SK-N-SH (cell line): ENCODE results near the gene EIF2S2. TPM values are rescaled to one million over a fixed set of nuclear protein-coding genes. Genes with fewer than 3 reads are reported as not detected.

Source experiments
- CTCF ChIA-PET: fragments of 300-600, 350-600 bp; formaldehyde crosslinking; extraction: SDS; loops from one replicate; lab custom pipeline; 2021; lab: Yijun Ruan, JAX
- POLR2A ChIA-PET: fragments of 350-600 bp; sonication (Branson Sonifier 250); formaldehyde crosslinking; extraction: SDS; loops from one replicate; lab custom pipeline; 2020; ENCODE audit warnings: antibody characterized with exemption, inconsistent platforms; lab: Yijun Ruan, JAX
- DNase-seq: peaks from one replicate; pipeline ENCODE4 v3.0.0; 2012
- H2AFZ ChIP-seq: fragments of 200-600 bp; sonication (generic); 2 replicates; pipeline ENCODE4 v1.8.1; 2016; ENCODE audit warnings: antibody characterized with exemption, mild to moderate bottlenecking, low read depth
- H3F3A ChIP-seq: fragments of 200-600 bp; sonication (generic); replicated peaks from 2 replicates; pipeline ENCODE3; 2016; ENCODE audit warnings: antibody characterized with exemption, mild to moderate bottlenecking; ENCODE audit not compliant: insufficient read depth
- H3K27ac ChIP-seq, 2 experiments: fragments of 200-500 bp in 1 of 2; fragments of 200-600 bp in 1 of 2; sonication (Bioruptor generic) in 1 of 2; sonication (generic), shearing (Covaris generic) in 1 of 2; 2 replicates each; pipeline versions ENCODE4 v1.5.1 to v1.6.1; 2014 to 2016; ENCODE audit warnings: low read depth in 2 of 2, inconsistent platforms in 1 of 2, low read length in 1 of 2, mild to moderate bottlenecking in 1 of 2, mixed read lengths in 1 of 2
- H3K27me3 ChIP-seq: fragments of 200-600 bp; sonication (generic), shearing (Covaris generic); 2 replicates; pipeline ENCODE4 v1.6.1; 2016; ENCODE audit warnings: mixed run types; ENCODE audit not compliant: insufficient read depth
- H3K36me3 ChIP-seq, 2 experiments: fragments of 200-500 bp in 1 of 2; fragments of 200-600 bp in 1 of 2; sonication (Bioruptor generic) in 1 of 2; sonication (generic) in 1 of 2; replicated peaks in 1 of 2; 2 replicates each; pipeline versions ENCODE3 to v1.5.1; 2014 to 2016; ENCODE audit warnings: low read length in 1 of 2, mild to moderate bottlenecking in 1 of 2; ENCODE audit not compliant: insufficient read depth in 2 of 2, control insufficient read depth in 1 of 2
- H3K4me1 ChIP-seq, 2 experiments: fragments of 200-500 bp in 1 of 2; fragments of 200-600 bp in 1 of 2; sonication (Bioruptor generic) in 1 of 2; sonication (generic), shearing (Covaris generic) in 1 of 2; 2 replicates each; pipeline versions ENCODE4 v1.5.1 to v1.6.1; 2014 to 2016; ENCODE audit warnings: low read depth in 1 of 2, low read length in 1 of 2, mixed run types in 1 of 2; ENCODE audit not compliant: insufficient read depth in 2 of 2, control insufficient read depth in 1 of 2
- H3K4me2 ChIP-seq: fragments of 200-600 bp; sonication (generic), shearing (Covaris generic); 2 replicates; pipeline ENCODE4 v1.6.1; 2017; ENCODE audit warnings: mixed run types
- H3K4me3 ChIP-seq, 2 experiments: fragments of 200-500 bp in 1 of 2; fragments of 200-600 bp in 1 of 2; sonication (Bioruptor generic) in 1 of 2; sonication (generic), shearing (Covaris generic) in 1 of 2; 2 replicates each; pipeline versions ENCODE4 v1.5.1 to v1.8.1; 2014 to 2016; ENCODE audit warnings: low read depth in 2 of 2, inconsistent platforms in 1 of 2, low read length in 1 of 2, mild to moderate bottlenecking in 1 of 2, mixed read lengths in 1 of 2, moderate library complexity in 1 of 2
- H3K79me2 ChIP-seq: fragments of 200-600 bp; sonication (generic); 2 replicates; pipeline ENCODE4 v1.8.1; 2017; ENCODE audit warnings: mild to moderate bottlenecking; ENCODE audit not compliant: insufficient read depth
- H3K9ac ChIP-seq: fragments of 200-600 bp; sonication (generic); 2 replicates; pipeline ENCODE4 v1.6.1; 2017; ENCODE audit warnings: mixed run types
- H3K9me2 ChIP-seq: fragments of 200-600 bp; sonication (generic); 2 replicates; pipeline ENCODE4 v1.6.1; 2017; ENCODE audit warnings: mixed run types
- H3K9me3 ChIP-seq: fragments of 200-600 bp; sonication (generic); 2 replicates; pipeline ENCODE4 v1.6.1; 2017; ENCODE audit warnings: mixed run types, mild to moderate bottlenecking, moderate library complexity
- H4K20me1 ChIP-seq: fragments of 200-600 bp; sonication (generic); 2 replicates; pipeline ENCODE4 v1.6.1; 2017; ENCODE audit warnings: mild to moderate bottlenecking, mixed run types; ENCODE audit not compliant: insufficient read depth
- ELF1 ChIP-seq: IDR thresholded peaks from 2 replicates; pipeline ENCODE4 v1.4.0; 2012
- EP300 ChIP-seq, 2 experiments: IDR thresholded peaks; 2 replicates each; pipeline versions ENCODE4 v1.4.0 to v1.6.1; 2012; ENCODE audit warnings: borderline replicate concordance in 1 of 2, low read depth in 1 of 2, low read length in 1 of 2
- FOXJ3 ChIP-seq: sonication (generic); formaldehyde crosslinking; IDR thresholded peaks from 2 replicates; pipeline ENCODE4 v1.5.1; 2020; ENCODE audit warnings: mild to moderate bottlenecking, missing genetic modification reagents
- FOXM1 ChIP-seq: IDR thresholded peaks from 2 replicates; pipeline ENCODE4 v1.4.0; 2012; ENCODE audit warnings: low read depth, mild to moderate bottlenecking
- GATA2 ChIP-seq: sonication (generic); formaldehyde crosslinking; IDR thresholded peaks from 2 replicates; pipeline ENCODE4 v1.5.0; 2020; ENCODE audit warnings: mild to moderate bottlenecking, missing genetic modification reagents
- JUND ChIP-seq: IDR thresholded peaks from 2 replicates; pipeline ENCODE4 v1.4.0; 2012
- NFIC ChIP-seq: IDR thresholded peaks from 2 replicates; pipeline ENCODE4 v1.4.0; 2012; ENCODE audit warnings: borderline replicate concordance
- NRF1 ChIP-seq: IDR thresholded peaks from 2 replicates; pipeline ENCODE4 v1.6.1; 2012; ENCODE audit warnings: low read depth, mild to moderate bottlenecking, low read length
- POLR2AphosphoS5 ChIP-seq: IDR thresholded peaks from 2 replicates; pipeline ENCODE4 v1.6.1; 2012; ENCODE audit warnings: low read depth, low read length
- RAD21 ChIP-seq: IDR thresholded peaks from 2 replicates; pipeline ENCODE4 v1.6.1; 2012; ENCODE audit warnings: mild to moderate bottlenecking, low read length
- SMC3 ChIP-seq: IDR thresholded peaks from 2 replicates; pipeline ENCODE4 v1.6.1; 2012; ENCODE audit warnings: low read depth, low read length, improper control_type of control experiment
- WGBS: methylation state at CpG from one replicate; pipeline ENCODE4 v1.1.6; 2017; ENCODE audit warnings: low lambda C conversion rate; 5-methylcytosine and 5-hydroxymethylcytosine counted together
- polyA plus RNA-seq, 3 experiments: library from polyadenylated mRNA; depleted of rRNA; stranded (reverse); fragments of >200 nt; gene quantifications; 2 replicates each; pipeline ENCODE4 v1.2.3, GENCODE V29; 2012
- TF ChIP-seq, protein P1 (sequence below): IDR thresholded peaks from 2 replicates; pipeline ENCODE4 v1.4.0; 2012; ENCODE audit warnings: low read depth, borderline replicate concordance

The EIF2S2 gene
- polyA plus RNA-seq, 1 of the 3 experiments (the other 2 are of a cell fraction) = 50.7 TPM

- H3K79me2 ChIP-seq = peaks cover 61% of the 10 kb centered on the region
- TF ChIP-seq RAD21 (no peak), POLR2AphosphoS5 (no peak), ELF1 (no peak), NFIC (no peak), SMC3 (no peak), NRF1 (no peak), JUND (no peak), EP300 (IDR thresholded peaks at IDR 0.05; ENCODE audit: borderline replicate concordance in 1 of 2, low read depth in 1 of 2, low read length in 1 of 2) (no peak)
- TF ChIP-seq, protein P1, sequence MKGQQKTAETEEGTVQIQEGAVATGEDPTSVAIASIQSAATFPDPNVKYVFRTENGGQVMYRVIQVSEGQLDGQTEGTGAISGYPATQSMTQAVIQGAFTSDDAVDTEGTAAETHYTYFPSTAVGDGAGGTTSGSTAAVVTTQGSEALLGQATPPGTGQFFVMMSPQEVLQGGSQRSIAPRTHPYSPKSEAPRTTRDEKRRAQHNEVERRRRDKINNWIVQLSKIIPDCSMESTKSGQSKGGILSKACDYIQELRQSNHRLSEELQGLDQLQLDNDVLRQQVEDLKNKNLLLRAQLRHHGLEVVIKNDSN = no peak
- H3K9me2 ChIP-seq = no peaks in the 10 kb centered on the region
- ChIA-PET POLR2A (interaction anchor here (0.6 to 1.2 kb wide), 2 partner anchors 9 to 15 kb away, joined by 3 to 4 read pairs; partner anchors contain the start of gene EIF2S2), CTCF (interaction anchor here (1.0 to 2.0 kb wide), 4 partner anchors 12 to 305 kb away, joined by 3 to 6 read pairs (median 4); no protein-coding TSS in a partner anchor)
- H3K4me2 ChIP-seq = no peak overlapping the region
- H3K36me3 ChIP-seq = peaks cover 77 to 94% of the 10 kb centered on the region in 2 experiments
- H3K4me3 ChIP-seq = no peak overlapping the region
- H4K20me1 ChIP-seq = peaks cover 91% of the 10 kb centered on the region
- peaks cover 58% of the 10 kb centered on the region for H3F3A ChIP-seq
- 89% methylated on average over 9 of the region's 9 CpGs for WGBS
- no peak overlapping the region for H3K9ac ChIP-seq
- no peak overlapping the region for H2AFZ ChIP-seq
- H3K9me3 ChIP-seq = no peaks in the 10 kb centered on the region
- no peaks in the 10 kb centered on the region for H3K27me3 ChIP-seq
- no peak overlapping the region for H3K27ac ChIP-seq
- DNase-seq = no peak
- peaks cover 0 to 3% of the 10 kb centered on the region in 2 experiments; a peak in 1 of 4 replicates for H3K4me1 ChIP-seq
Measured at GRCh38 chr20:34096699-34097444, 15.2 kb downstream of the EIF2S2 start.

- H3K9me2 ChIP-seq = no peaks in the 10 kb centered on the region
- no peaks in the 10 kb centered on the region for H3K27me3 ChIP-seq
- DNase-seq = no peak
- H3K4me2 ChIP-seq = no peak overlapping the region
- H3K79me2 ChIP-seq = peaks cover 57% of the 10 kb centered on the region
- TF ChIP-seq GATA2 (CRISPR knock-in tag) = 0 out of 2 replicates have a peak, but pooled peaks have one; percentile 16
- TF ChIP-seq EP300 (IDR thresholded peaks at IDR 0.05; ENCODE audit: borderline replicate concordance in 1 of 2, low read depth in 1 of 2, low read length in 1 of 2) = no peak
- no peak for TF ChIP-seq FOXJ3
- no peak for TF ChIP-seq FOXM1
- peaks cover 0 to 3% of the 10 kb centered on the region in 2 experiments; a peak in 1 of 4 replicates for H3K4me1 ChIP-seq
- H3K9me3 ChIP-seq = no peaks in the 10 kb centered on the region
- H3F3A ChIP-seq = peaks cover 65% of the 10 kb centered on the region
- H2AFZ ChIP-seq = no peak overlapping the region
- POLR2A ChIA-PET = interaction anchor here (0.6 to 1.2 kb wide), 2 partner anchors 10 to 16 kb away, joined by 3 to 4 read pairs; partner anchors contain the start of gene EIF2S2
- peaks cover 80% of the 10 kb centered on the region for H4K20me1 ChIP-seq
- H3K4me3 ChIP-seq = no peak overlapping the region
- peaks cover 82 to 93% of the 10 kb centered on the region in 2 experiments for H3K36me3 ChIP-seq
- peak overlapping the region in 1 of 2 experiments; percentile 5; a peak in 1 of 4 replicates for H3K27ac ChIP-seq
- H3K9ac ChIP-seq = no peak overlapping the region
- CTCF ChIA-PET = interaction anchor here (1.0 to 2.0 kb wide), 5 partner anchors 9 to 233 kb away, joined by 3 to 7 read pairs (median 6); partner anchors contain the start of gene EIF2S2
Measured at GRCh38 chr20:34095825-34096224, 16.2 kb downstream of the EIF2S2 start.
